GM23338 (cell line): ENCODE measurements around the gene IQCF2. TPM values are rescaled to one million over a fixed set of nuclear protein-coding genes. Genes with fewer than 3 reads are reported as not detected.

Experiments used
- ATAC-seq: fragments of 200-7000 bp; cut with Tn5 transposase; 3 replicates; pipeline ENCODE4 v1.9.1; 2020
- DNase-seq: peaks from one replicate; pipeline ENCODE4 v3.0.0-alpha.2; 2015; ENCODE audit warnings: low spot score
- H2AFZ ChIP-seq: fragments of 200-600 bp; sonication (generic); 2 replicates; pipeline ENCODE4 v1.8.0; 2016; ENCODE audit warnings: antibody characterized with exemption, mild to moderate bottlenecking, moderate library complexity
- H3F3A ChIP-seq: fragments of 200-600 bp; sonication (generic); replicated peaks from 2 replicates; pipeline ENCODE4 v1.8.0; 2017; ENCODE audit warnings: antibody characterized with exemption, mixed run types, low read depth
- H3K27ac ChIP-seq: fragments of 200-600 bp; sonication (generic); 2 replicates; pipeline ENCODE4 v1.6.1; 2016; ENCODE audit warnings: low read depth
- H3K27me3 ChIP-seq: fragments of 200-600 bp; sonication (generic); 2 replicates; pipeline ENCODE4 v1.8.0; 2016; ENCODE audit warnings: mild to moderate bottlenecking, mixed run types, moderate library complexity; ENCODE audit not compliant: insufficient read depth
- H3K36me3 ChIP-seq: fragments of 200-600 bp; sonication (generic); 2 replicates; pipeline ENCODE4 v1.8.0; 2016; ENCODE audit warnings: mild to moderate bottlenecking; ENCODE audit not compliant: insufficient read depth
- H3K4me1 ChIP-seq: fragments of 200-600 bp; sonication (generic); 2 replicates; pipeline ENCODE4 v1.8.0; 2016; ENCODE audit warnings: mild to moderate bottlenecking, moderate library complexity; ENCODE audit not compliant: insufficient read depth
- H3K4me2 ChIP-seq: fragments of 200-600 bp; sonication (generic); 2 replicates; pipeline ENCODE4 v1.7.1; 2017; ENCODE audit warnings: mixed run types
- H3K4me3 ChIP-seq: fragments of 200-600 bp; sonication (generic); 2 replicates; pipeline ENCODE4 v1.6.1; 2016; ENCODE audit warnings: mixed run types
- H3K79me2 ChIP-seq: fragments of 200-600 bp; sonication (generic); replicated peaks from 2 replicates; pipeline ENCODE4 v1.8.0; 2017; ENCODE audit warnings: mild to moderate bottlenecking; ENCODE audit not compliant: insufficient read depth
- H3K9me2 ChIP-seq: fragments of 200-600 bp; sonication (generic); 2 replicates; pipeline ENCODE4 v1.8.0; 2017; ENCODE audit not compliant: insufficient read depth
- H4K20me1 ChIP-seq: fragments of 200-600 bp; sonication (generic); replicated peaks from 2 replicates; pipeline ENCODE4 v1.8.0; 2017; ENCODE audit warnings: mild to moderate bottlenecking; ENCODE audit not compliant: insufficient read depth
- H3K27ac Mint-ChIP-seq: 2 replicates; pipeline ENCODE4 v1.8.0; 2020; ENCODE audit warnings: inconsistent platforms, mild to moderate bottlenecking, moderate library complexity, mixed read lengths
- H3K27me3 Mint-ChIP-seq: 3 replicates; pipeline ENCODE4 v1.8.0; 2022; ENCODE audit warnings: low read depth, mild to moderate bottlenecking, moderate library complexity, mixed read lengths, inconsistent platforms; ENCODE audit not compliant: insufficient read depth, poor library complexity
- H3K36me3 Mint-ChIP-seq: 3 replicates; pipeline ENCODE4 v1.8.0; 2021; ENCODE audit warnings: low read depth, mild to moderate bottlenecking, inconsistent platforms, moderate library complexity, mixed read lengths
- H3K4me1 Mint-ChIP-seq: 3 replicates; pipeline ENCODE4 v1.8.0; 2020; ENCODE audit warnings: mild to moderate bottlenecking, inconsistent platforms, mixed read lengths
- H3K4me3 Mint-ChIP-seq: 3 replicates; pipeline ENCODE4 v1.8.0; 2021; ENCODE audit warnings: moderate library complexity, mild to moderate bottlenecking, inconsistent platforms, mixed read lengths
- H3K9me3 Mint-ChIP-seq: 3 replicates; pipeline ENCODE4 v1.8.0; 2020; ENCODE audit warnings: moderate library complexity, mild to moderate bottlenecking, inconsistent platforms, mixed read lengths
- EZH2 ChIP-seq: fragments of 200-600 bp; sonication (generic); IDR thresholded peaks from one replicate; pipeline ENCODE4 v1.8.0; 2017; ENCODE audit warnings: antibody characterized with exemption, mild to moderate bottlenecking, low read depth; ENCODE audit not compliant: unreplicated experiment
- EZH2phosphoT487 ChIP-seq: fragments of 200-600 bp; sonication (generic); IDR thresholded peaks from one replicate; pipeline ENCODE4 v1.8.1; 2018; ENCODE audit warnings: antibody characterized with exemption; ENCODE audit not compliant: unreplicated experiment
- NANOG ChIP-seq: IDR thresholded peaks from 2 replicates; pipeline ENCODE4 v1.6.1; 2016; ENCODE audit warnings: antibody characterized with exemption, borderline replicate concordance
- ZNF114 ChIP-seq: fragments of 250-450 bp; sonication (Bioruptor Pico); IDR thresholded peaks from 2 replicates; pipeline ENCODE4 v1.5.0; 2020; ENCODE audit warnings: mild to moderate bottlenecking, moderate library complexity
- polyA plus RNA-seq: library from polyadenylated mRNA; unstranded; fragments of >200 nt; fragmentation: Nextera tagmentation; extraction: Ambion mirVana; gene quantifications from 2 replicates; pipeline ENCODE4 v1.2.1, GENCODE V29; 2016
- total RNA-seq: library from RNA; depleted of rRNA; stranded (reverse); fragments of >200 nt; shearing (Covaris generic); gene quantifications from 2 replicates; pipeline ENCODE4 v1.2.3, GENCODE V29; 2014
- TF ChIP-seq, protein P1 (sequence below): fragments of 250-450 bp; sonication (Bioruptor Pico); IDR thresholded peaks from 2 replicates; pipeline ENCODE4 v1.5.0; 2020; ENCODE audit warnings: mild to moderate bottlenecking, moderate library complexity
- TF ChIP-seq, protein P2 (sequence below), 2 experiments: fragments of 200-600 bp in 1 of 2; sonication (generic) in 1 of 2; conservative IDR thresholded peaks; 2 replicates each; pipeline versions ENCODE4 v1.5.1 to v1.6.1; 2016 to 2017; ENCODE audit warnings: antibody characterized with exemption in 2 of 2, low read depth in 2 of 2, mild to moderate bottlenecking in 2 of 2, moderate library complexity in 1 of 2
- TF ChIP-seq, protein P3 (sequence below): IDR thresholded peaks from 2 replicates; pipeline ENCODE4 v1.6.1; 2016; ENCODE audit warnings: antibody characterized with exemption
- TF ChIP-seq, protein P4 (sequence below): IDR thresholded peaks from one replicate; pipeline ENCODE4 v1.6.1; 2018; ENCODE audit warnings: antibody characterized with exemption; ENCODE audit not compliant: unreplicated experiment

The IQCF2 gene
- total and polyA plus RNA-seq, 2 experiments from 2014 or later: not detected

DNA sequence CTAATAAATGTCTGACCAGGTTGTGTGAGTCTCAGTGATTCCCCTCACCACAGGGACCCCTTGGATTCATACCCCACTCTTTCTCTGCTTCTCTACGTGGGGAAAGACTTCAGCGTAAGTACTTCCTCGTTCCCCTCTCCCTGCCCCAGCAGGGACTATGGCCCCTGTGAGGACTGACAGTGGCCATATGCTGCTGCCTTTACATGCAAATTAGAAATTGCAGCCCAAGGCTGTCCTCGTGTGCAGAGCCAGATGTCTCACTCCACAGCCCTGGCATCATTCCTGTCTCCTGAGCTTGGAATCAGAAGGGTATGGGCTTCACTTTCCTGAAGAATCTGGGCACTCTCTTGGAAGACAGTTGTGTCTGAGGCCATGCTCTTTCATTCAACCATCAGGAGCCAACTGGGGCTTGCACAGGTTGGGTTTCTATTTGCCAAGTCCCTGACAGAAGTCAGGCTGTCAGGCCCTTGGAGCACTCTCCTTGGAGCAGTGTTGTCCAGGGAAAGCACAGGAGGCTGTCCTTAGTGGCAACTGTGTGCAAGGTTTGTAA lies 30.5 kb upstream of the IQCF2 start:
- no peaks in the 10 kb centered on the region for H3K36me3 ChIP-seq
- no peak overlapping the region for H2AFZ ChIP-seq
- no peaks in the 10 kb centered on the region for H4K20me1 ChIP-seq
- H3K4me1 Mint-ChIP-seq: no peaks in the 10 kb centered on the region; the same call in 2 of the 3 replicates
- DNase-seq (no peak), ATAC-seq (no peak)
- H3K4me3 Mint-ChIP-seq: no peak overlapping the region
- H3K4me3 ChIP-seq: no peak overlapping the region
- no peaks in the 10 kb centered on the region for H3K79me2 ChIP-seq
- TF ChIP-seq, protein P1, sequence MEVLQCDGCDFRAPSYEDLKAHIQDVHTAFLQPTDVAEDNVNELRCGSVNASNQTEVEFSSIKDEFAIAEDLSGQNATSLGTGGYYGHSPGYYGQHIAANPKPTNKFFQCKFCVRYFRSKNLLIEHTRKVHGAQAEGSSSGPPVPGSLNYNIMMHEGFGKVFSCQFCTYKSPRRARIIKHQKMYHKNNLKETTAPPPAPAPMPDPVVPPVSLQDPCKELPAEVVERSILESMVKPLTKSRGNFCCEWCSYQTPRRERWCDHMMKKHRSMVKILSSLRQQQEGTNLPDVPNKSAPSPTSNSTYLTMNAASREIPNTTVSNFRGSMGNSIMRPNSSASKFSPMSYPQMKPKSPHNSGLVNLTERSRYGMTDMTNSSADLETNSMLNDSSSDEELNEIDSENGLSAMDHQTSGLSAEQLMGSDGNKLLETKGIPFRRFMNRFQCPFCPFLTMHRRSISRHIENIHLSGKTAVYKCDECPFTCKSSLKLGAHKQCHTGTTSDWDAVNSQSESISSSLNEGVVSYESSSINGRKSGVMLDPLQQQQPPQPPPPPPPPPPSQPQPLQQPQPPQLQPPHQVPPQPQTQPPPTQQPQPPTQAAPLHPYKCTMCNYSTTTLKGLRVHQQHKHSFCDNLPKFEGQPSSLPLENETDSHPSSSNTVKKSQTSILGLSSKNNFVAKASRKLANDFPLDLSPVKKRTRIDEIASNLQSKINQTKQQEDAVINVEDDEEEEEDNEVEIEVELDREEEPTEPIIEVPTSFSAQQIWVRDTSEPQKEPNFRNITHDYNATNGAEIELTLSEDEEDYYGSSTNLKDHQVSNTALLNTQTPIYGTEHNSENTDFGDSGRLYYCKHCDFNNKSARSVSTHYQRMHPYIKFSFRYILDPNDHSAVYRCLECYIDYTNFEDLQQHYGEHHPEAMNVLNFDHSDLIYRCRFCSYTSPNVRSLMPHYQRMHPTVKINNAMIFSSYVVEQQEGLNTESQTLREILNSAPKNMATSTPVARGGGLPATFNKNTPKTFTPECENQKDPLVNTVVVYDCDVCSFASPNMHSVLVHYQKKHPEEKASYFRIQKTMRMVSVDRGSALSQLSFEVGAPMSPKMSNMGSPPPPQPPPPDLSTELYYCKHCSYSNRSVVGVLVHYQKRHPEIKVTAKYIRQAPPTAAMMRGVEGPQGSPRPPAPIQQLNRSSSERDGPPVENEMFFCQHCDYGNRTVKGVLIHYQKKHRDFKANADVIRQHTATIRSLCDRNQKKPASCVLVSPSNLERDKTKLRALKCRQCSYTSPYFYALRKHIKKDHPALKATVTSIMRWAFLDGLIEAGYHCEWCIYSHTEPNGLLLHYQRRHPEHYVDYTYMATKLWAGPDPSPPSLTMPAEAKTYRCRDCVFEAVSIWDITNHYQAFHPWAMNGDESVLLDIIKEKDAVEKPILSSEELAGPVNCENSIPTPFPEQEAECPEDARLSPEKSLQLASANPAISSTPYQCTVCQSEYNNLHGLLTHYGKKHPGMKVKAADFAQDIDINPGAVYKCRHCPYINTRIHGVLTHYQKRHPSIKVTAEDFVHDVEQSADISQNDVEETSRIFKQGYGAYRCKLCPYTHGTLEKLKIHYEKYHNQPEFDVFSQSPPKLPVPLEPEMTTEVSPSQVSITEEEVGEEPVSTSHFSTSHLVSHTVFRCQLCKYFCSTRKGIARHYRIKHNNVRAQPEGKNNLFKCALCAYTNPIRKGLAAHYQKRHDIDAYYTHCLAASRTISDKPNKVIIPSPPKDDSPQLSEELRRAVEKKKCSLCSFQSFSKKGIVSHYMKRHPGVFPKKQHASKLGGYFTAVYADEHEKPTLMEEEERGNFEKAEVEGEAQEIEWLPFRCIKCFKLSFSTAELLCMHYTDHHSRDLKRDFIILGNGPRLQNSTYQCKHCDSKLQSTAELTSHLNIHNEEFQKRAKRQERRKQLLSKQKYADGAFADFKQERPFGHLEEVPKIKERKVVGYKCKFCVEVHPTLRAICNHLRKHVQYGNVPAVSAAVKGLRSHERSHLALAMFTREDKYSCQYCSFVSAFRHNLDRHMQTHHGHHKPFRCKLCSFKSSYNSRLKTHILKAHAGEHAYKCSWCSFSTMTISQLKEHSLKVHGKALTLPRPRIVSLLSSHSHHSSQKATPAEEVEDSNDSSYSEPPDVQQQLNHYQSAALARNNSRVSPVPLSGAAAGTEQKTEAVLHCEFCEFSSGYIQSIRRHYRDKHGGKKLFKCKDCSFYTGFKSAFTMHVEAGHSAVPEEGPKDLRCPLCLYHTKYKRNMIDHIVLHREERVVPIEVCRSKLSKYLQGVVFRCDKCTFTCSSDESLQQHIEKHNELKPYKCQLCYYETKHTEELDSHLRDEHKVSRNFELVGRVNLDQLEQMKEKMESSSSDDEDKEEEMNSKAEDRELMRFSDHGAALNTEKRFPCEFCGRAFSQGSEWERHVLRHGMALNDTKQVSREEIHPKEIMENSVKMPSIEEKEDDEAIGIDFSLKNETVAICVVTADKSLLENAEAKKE (CRISPR knock-in tag): no peak
- no peak for TF ChIP-seq NANOG
- no peak overlapping the region for H3K27ac Mint-ChIP-seq
- H3K27me3 ChIP-seq: no peaks in the 10 kb centered on the region
- no peak overlapping the region for H3K4me2 ChIP-seq
- H3K27ac ChIP-seq: no peak overlapping the region
- peaks cover 4% of the 10 kb centered on the region; the same call in 1 of the 3 replicates for H3K36me3 Mint-ChIP-seq
- H3K9me2 ChIP-seq: no peaks in the 10 kb centered on the region
- no peaks in the 10 kb centered on the region for H3K27me3 Mint-ChIP-seq
- H3F3A ChIP-seq: no peaks in the 10 kb centered on the region
- H3K9me3 Mint-ChIP-seq: peaks cover 26% of the 10 kb centered on the region
- no peaks in the 10 kb centered on the region for H3K4me1 ChIP-seq

DNA sequence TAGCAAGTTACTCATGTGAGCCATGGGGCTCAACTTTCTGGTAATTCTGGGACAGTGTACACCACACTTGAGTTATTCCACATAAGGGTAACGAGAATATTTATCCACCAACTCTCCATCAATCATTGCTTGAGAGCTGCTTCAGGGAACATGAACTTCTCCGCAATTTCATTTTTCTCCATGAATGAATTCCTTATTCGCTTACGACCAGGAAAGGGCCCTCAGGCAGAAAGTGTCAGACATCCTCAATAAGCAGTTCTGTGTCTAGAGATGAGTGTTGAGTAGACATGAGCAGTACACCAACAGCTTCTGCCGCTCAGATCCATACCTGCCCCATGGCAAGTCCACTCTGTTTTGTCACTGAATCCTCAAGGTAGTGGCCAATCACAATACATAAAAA lies 24.8 kb upstream of the IQCF2 start:
- Histone ChIP-seq H3K79me2 (no peaks in the 10 kb centered on the region), H3K4me2 (no peak overlapping the region), H3K36me3 (no peaks in the 10 kb centered on the region), H3K27me3 (no peaks in the 10 kb centered on the region), H3K4me3 (no peak overlapping the region), H3K4me1 (no peaks in the 10 kb centered on the region), H3F3A (no peaks in the 10 kb centered on the region), H3K9me2 (no peaks in the 10 kb centered on the region), H4K20me1 (no peaks in the 10 kb centered on the region), H2AFZ (no peak overlapping the region), H3K27ac (no peak overlapping the region)
- TF ChIP-seq, protein P2, sequence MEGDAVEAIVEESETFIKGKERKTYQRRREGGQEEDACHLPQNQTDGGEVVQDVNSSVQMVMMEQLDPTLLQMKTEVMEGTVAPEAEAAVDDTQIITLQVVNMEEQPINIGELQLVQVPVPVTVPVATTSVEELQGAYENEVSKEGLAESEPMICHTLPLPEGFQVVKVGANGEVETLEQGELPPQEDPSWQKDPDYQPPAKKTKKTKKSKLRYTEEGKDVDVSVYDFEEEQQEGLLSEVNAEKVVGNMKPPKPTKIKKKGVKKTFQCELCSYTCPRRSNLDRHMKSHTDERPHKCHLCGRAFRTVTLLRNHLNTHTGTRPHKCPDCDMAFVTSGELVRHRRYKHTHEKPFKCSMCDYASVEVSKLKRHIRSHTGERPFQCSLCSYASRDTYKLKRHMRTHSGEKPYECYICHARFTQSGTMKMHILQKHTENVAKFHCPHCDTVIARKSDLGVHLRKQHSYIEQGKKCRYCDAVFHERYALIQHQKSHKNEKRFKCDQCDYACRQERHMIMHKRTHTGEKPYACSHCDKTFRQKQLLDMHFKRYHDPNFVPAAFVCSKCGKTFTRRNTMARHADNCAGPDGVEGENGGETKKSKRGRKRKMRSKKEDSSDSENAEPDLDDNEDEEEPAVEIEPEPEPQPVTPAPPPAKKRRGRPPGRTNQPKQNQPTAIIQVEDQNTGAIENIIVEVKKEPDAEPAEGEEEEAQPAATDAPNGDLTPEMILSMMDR (conservative IDR thresholded peaks at IDR 0.05; ENCODE audit: low read depth in 2 of 2): no peak
- TF ChIP-seq ZNF114 (CRISPR knock-in tag): no peak
- TF ChIP-seq, protein P3, sequence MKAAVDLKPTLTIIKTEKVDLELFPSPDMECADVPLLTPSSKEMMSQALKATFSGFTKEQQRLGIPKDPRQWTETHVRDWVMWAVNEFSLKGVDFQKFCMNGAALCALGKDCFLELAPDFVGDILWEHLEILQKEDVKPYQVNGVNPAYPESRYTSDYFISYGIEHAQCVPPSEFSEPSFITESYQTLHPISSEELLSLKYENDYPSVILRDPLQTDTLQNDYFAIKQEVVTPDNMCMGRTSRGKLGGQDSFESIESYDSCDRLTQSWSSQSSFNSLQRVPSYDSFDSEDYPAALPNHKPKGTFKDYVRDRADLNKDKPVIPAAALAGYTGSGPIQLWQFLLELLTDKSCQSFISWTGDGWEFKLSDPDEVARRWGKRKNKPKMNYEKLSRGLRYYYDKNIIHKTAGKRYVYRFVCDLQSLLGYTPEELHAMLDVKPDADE: no peak
- TF ChIP-seq, protein P4, sequence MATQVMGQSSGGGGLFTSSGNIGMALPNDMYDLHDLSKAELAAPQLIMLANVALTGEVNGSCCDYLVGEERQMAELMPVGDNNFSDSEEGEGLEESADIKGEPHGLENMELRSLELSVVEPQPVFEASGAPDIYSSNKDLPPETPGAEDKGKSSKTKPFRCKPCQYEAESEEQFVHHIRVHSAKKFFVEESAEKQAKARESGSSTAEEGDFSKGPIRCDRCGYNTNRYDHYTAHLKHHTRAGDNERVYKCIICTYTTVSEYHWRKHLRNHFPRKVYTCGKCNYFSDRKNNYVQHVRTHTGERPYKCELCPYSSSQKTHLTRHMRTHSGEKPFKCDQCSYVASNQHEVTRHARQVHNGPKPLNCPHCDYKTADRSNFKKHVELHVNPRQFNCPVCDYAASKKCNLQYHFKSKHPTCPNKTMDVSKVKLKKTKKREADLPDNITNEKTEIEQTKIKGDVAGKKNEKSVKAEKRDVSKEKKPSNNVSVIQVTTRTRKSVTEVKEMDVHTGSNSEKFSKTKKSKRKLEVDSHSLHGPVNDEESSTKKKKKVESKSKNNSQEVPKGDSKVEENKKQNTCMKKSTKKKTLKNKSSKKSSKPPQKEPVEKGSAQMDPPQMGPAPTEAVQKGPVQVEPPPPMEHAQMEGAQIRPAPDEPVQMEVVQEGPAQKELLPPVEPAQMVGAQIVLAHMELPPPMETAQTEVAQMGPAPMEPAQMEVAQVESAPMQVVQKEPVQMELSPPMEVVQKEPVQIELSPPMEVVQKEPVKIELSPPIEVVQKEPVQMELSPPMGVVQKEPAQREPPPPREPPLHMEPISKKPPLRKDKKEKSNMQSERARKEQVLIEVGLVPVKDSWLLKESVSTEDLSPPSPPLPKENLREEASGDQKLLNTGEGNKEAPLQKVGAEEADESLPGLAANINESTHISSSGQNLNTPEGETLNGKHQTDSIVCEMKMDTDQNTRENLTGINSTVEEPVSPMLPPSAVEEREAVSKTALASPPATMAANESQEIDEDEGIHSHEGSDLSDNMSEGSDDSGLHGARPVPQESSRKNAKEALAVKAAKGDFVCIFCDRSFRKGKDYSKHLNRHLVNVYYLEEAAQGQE: no peak
- TF ChIP-seq EZH2phosphoT487: no peak
- TF ChIP-seq EZH2: no peak
- Mint-ChIP-seq H3K36me3 (no peaks in the 10 kb centered on the region), H3K4me1 (no peaks in the 10 kb centered on the region), H3K9me3 (peaks cover 7% of the 10 kb centered on the region; the same call in 2 of the 3 replicates), H3K27me3 (no peaks in the 10 kb centered on the region), H3K4me3 (no peak overlapping the region), H3K27ac (no peak overlapping the region)
- DNase-seq: no peak
- ATAC-seq: no peak
